Endodermal cell (in vitro differentiated cells): ENCODE measurements around the gene NRP1. TPM values are rescaled to one million over a fixed set of nuclear protein-coding genes. Genes with fewer than 3 reads are reported as not detected.

Experiments used
- DNase-seq: peaks from one replicate; pipeline ENCODE4 v3.0.0-alpha.2; 2017
- H3K27ac ChIP-seq: 2 replicates; pipeline ENCODE4 v1.5.1; 2013; ENCODE audit warnings: mild to moderate bottlenecking, low read depth, low read length, moderate library complexity
- H3K27me3 ChIP-seq: 2 replicates; pipeline ENCODE4 v1.6.1; 2013; ENCODE audit warnings: mild to moderate bottlenecking, low read length, moderate library complexity; ENCODE audit not compliant: insufficient read depth, control insufficient read depth, poor library complexity, severe bottlenecking
- H3K36me3 ChIP-seq: 2 replicates; pipeline ENCODE4 v1.7.0; 2013; ENCODE audit warnings: mild to moderate bottlenecking, low read length, moderate library complexity; ENCODE audit not compliant: control insufficient read depth, insufficient read depth
- H3K4me1 ChIP-seq: one replicate; pipeline ENCODE4 v1.7.0; 2013; ENCODE audit warnings: low read length; ENCODE audit not compliant: control insufficient read depth, insufficient read depth
- H3K4me3 ChIP-seq: 2 replicates; pipeline ENCODE4 v1.5.1; 2013; ENCODE audit warnings: mild to moderate bottlenecking, low read length, moderate library complexity
- H3K9ac ChIP-seq: 2 replicates; pipeline ENCODE4 v1.6.1; 2013; ENCODE audit warnings: mild to moderate bottlenecking, low read length, moderate library complexity; ENCODE audit not compliant: poor library complexity, severe bottlenecking; ENCODE audit errors: extremely low read depth
- H3K9me3 ChIP-seq: 2 replicates; pipeline ENCODE4 v1.6.1; 2013; ENCODE audit warnings: mild to moderate bottlenecking, low read length, moderate library complexity; ENCODE audit not compliant: control insufficient read depth
- H3K27ac Mint-ChIP-seq: 2 replicates; pipeline ENCODE4 v1.8.0; 2020; ENCODE audit warnings: mixed read lengths
- H3K27me3 Mint-ChIP-seq: 2 replicates; pipeline ENCODE4 v1.8.0; 2021; ENCODE audit warnings: mild to moderate bottlenecking, mixed read lengths; ENCODE audit not compliant: insufficient read depth
- H3K36me3 Mint-ChIP-seq: 2 replicates; pipeline ENCODE4 v1.8.0; 2020; ENCODE audit warnings: low read depth, mixed read lengths
- H3K4me1 Mint-ChIP-seq: 2 replicates; pipeline ENCODE4 v1.8.0; 2020; ENCODE audit warnings: mixed read lengths
- H3K4me3 Mint-ChIP-seq: 2 replicates; pipeline ENCODE4 v1.8.0; 2020; ENCODE audit warnings: mild to moderate bottlenecking, moderate library complexity, mixed read lengths
- H3K9me3 Mint-ChIP-seq: 2 replicates; pipeline ENCODE4 v1.8.0; 2020; ENCODE audit warnings: mild to moderate bottlenecking, mixed read lengths
- CTCF ChIP-seq: fragments of 200-600 bp; sonication (generic); conservative IDR thresholded peaks from 2 replicates; pipeline ENCODE4 v1.5.0; 2021; ENCODE audit warnings: antibody characterized with exemption, mild to moderate bottlenecking
- WGBS, 2 experiments: methylation state at CpG; one replicate each; pipeline versions ENCODE4 v1.1.5 to v1.1.7; 2013; ENCODE audit warnings: missing lambda C conversion rate in 2 of 2, mixed read lengths in 1 of 2; ENCODE audit not compliant: insufficient coverage in 1 of 2, insufficient read length in 1 of 2; 5-methylcytosine and 5-hydroxymethylcytosine counted together
- total RNA-seq, 2 donors: library from RNA; stranded (reverse); fragmentation: NEBNext Ultra II Directional in 1 of 2; extraction: Animal tissue kit (Norgen Biotek cat#: 25700) in 1 of 2; gene quantifications; 2 replicates in 1 of 2; 3 replicates in 1 of 2; pipeline ENCODE4 v1.2.1, GENCODE V29; 2021

Gene NRP1
- total RNA-seq, 2 donors from 2014 or later = 20.7 to 30.6 TPM

DNA sequence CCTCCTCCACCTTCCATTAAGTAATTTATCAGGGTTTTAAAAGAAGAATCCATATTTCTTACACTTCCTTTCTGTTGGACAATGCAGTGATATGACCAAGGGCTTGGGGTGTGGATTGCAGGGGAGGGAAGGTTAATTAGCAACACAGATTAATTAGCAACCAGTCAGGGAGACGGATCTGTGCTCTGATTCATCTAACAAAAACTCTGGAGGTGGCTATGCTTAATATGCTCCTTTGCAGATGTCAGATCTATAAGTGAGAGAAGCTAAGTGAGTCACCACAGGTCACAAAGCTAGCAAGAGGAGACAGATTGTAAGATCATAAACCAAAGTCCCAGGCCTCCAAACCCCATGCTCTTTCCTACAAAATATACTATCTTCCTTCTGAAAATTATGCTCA, 197.7 kb downstream of the NRP1 start:
- no peak overlapping the region for H3K9ac ChIP-seq
- no peaks in the 10 kb centered on the region for H3K9me3 ChIP-seq
- no peaks in the 10 kb centered on the region for H3K9me3 Mint-ChIP-seq
- H3K36me3 ChIP-seq = no peaks in the 10 kb centered on the region
- peaks cover 3% of the 10 kb centered on the region for H3K4me1 Mint-ChIP-seq
- no peak for DNase-seq
- no peaks in the 10 kb centered on the region for H3K36me3 Mint-ChIP-seq
- H3K27ac ChIP-seq = no peak overlapping the region
- no peak overlapping the region for H3K4me3 Mint-ChIP-seq
- H3K4me1 ChIP-seq = no peaks in the 10 kb centered on the region
- H3K27ac Mint-ChIP-seq = no peak overlapping the region
- 60 to 86% methylated on average over 1 of the region's 1 CpG for WGBS, 2 experiments
- no peaks in the 10 kb centered on the region for H3K27me3 ChIP-seq
- no peak for TF ChIP-seq CTCF
- no peak overlapping the region for H3K4me3 ChIP-seq
- H3K27me3 Mint-ChIP-seq = no peaks in the 10 kb centered on the region

DNA sequence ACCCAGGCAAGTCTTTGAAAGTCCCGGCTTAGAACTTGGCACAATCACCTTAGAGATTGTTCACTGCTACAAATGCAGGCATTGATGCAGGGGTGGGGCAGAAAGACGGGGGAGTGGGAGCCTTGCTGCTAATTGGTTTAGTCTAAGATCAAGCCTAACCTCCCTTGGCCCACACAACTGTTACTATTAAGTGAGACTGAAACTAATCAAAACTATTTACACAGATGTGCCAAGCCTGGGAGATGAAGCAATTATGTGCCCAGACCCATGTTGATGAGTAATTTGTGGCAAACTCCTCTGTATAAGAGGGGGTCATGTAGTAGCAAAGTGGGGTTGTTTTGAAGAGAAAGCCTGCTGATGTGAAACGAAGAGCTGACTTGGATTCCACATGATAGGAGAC, 198.2 kb downstream of the NRP1 start:
- H3K27ac ChIP-seq = no peak overlapping the region
- Mint-ChIP-seq H3K4me1 (peaks cover 3% of the 10 kb centered on the region), H3K9me3 (no peaks in the 10 kb centered on the region), H3K27ac (no peak overlapping the region), H3K4me3 (no peak overlapping the region), H3K27me3 (no peaks in the 10 kb centered on the region), H3K36me3 (no peaks in the 10 kb centered on the region)
- no peak overlapping the region for H3K9ac ChIP-seq
- no peaks in the 10 kb centered on the region for H3K36me3 ChIP-seq
- no peak for TF ChIP-seq CTCF
- H3K27me3 ChIP-seq = no peaks in the 10 kb centered on the region
- no peak for DNase-seq
- no peak overlapping the region for H3K4me3 ChIP-seq
- 60 to 83% methylated on average over 1 to 3 of the region's 3 CpGs for WGBS, 2 experiments
- H3K4me1 ChIP-seq = no peaks in the 10 kb centered on the region
- no peaks in the 10 kb centered on the region for H3K9me3 ChIP-seq

DNA sequence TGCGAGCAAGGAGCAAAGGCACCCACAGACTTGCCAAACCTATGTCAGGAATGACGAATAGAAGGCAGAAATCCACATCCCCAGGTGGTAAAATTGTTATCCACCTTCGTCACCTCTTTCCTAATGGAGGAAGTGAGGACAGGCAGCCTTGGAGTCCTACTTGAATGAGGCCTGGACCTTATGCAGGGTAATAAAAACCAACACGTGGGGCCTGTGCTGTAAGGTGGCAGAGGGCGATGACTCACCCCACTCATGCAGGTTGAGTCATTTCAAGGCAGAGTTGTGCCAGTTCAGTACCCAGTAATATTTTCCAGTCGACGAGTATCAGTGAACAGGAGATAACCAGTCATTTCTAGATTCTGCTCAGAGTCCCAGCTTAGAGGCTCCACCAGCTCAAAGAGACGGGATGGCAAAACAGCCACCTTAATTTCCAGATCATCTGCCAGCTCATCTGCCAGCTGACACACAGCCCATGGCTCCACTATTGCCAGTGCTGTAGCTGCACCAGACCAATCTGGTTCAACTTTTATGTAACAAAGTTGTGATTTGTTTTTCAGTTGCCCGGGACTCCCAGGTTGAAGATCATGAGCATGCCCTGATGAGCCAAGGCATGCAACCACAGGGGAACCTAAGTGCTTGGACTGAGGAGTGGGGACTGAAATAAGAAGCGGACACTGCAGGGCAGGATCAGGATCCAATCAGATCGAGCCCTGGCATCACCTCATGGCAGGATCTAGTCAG, 200.3 kb downstream of the NRP1 start:
- Mint-ChIP-seq H3K27ac (no peak overlapping the region), H3K4me1 (peaks cover 3% of the 10 kb centered on the region), H3K4me3 (no peak overlapping the region), H3K27me3 (no peaks in the 10 kb centered on the region), H3K9me3 (no peaks in the 10 kb centered on the region), H3K36me3 (no peaks in the 10 kb centered on the region)
- Histone ChIP-seq H3K4me3 (no peak overlapping the region), H3K36me3 (no peaks in the 10 kb centered on the region), H3K27ac (no peak overlapping the region), H3K9ac (no peak overlapping the region), H3K27me3 (no peaks in the 10 kb centered on the region), H3K4me1 (no peaks in the 10 kb centered on the region), H3K9me3 (no peaks in the 10 kb centered on the region)
- TF ChIP-seq CTCF = no peak
- 79 to 81% methylated on average over 9 to 11 of the region's 11 CpGs for WGBS, 2 experiments
- DNase-seq = no peak
